ENCODE measurements around the gene ROBO4. TPM values are rescaled to one million over a fixed set of nuclear protein-coding genes. Genes with fewer than 3 reads are reported as not detected.

Gene ROBO4
- total RNA-seq, 1 donor from 2014 or later: 75.0 TPM

DNA sequence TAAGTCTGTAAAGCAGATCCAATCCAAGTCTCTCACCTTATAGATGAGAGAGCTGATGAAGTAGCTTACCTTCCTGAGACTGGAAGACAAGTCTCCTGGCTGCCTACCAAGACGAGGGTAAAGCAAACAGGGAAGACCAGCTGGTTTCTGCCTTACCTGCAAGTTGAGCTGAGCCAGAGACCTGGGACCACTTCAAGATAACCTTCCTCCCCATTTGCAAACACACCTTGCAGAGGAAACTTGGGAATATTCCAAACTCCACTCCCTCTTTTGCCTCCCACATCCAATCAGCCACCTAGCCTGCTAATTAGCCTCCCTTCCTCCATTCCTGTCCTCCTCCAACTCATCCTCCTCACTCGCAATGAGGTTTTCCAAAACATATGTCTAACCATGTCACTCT lies 55.8 kb downstream of the ROBO4 start:
- TF ChIP-seq, protein P1, sequence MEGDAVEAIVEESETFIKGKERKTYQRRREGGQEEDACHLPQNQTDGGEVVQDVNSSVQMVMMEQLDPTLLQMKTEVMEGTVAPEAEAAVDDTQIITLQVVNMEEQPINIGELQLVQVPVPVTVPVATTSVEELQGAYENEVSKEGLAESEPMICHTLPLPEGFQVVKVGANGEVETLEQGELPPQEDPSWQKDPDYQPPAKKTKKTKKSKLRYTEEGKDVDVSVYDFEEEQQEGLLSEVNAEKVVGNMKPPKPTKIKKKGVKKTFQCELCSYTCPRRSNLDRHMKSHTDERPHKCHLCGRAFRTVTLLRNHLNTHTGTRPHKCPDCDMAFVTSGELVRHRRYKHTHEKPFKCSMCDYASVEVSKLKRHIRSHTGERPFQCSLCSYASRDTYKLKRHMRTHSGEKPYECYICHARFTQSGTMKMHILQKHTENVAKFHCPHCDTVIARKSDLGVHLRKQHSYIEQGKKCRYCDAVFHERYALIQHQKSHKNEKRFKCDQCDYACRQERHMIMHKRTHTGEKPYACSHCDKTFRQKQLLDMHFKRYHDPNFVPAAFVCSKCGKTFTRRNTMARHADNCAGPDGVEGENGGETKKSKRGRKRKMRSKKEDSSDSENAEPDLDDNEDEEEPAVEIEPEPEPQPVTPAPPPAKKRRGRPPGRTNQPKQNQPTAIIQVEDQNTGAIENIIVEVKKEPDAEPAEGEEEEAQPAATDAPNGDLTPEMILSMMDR (IDR thresholded peaks at IDR 0.05): no peak
- Histone ChIP-seq H3K36me3 (no peaks in the 10 kb centered on the region), H3K9me3 (no peaks in the 10 kb centered on the region), H3K27ac (no peak overlapping the region), H3K4me3 (no peak overlapping the region), H3K4me1 (peaks cover 29% of the 10 kb centered on the region), H3K27me3 (peaks cover 91% of the 10 kb centered on the region)
- intact Hi-C loops (cut with DNase I): no loop called here
- ATAC-seq (peak; percentile 5), DNase-seq (no peak)

DNA sequence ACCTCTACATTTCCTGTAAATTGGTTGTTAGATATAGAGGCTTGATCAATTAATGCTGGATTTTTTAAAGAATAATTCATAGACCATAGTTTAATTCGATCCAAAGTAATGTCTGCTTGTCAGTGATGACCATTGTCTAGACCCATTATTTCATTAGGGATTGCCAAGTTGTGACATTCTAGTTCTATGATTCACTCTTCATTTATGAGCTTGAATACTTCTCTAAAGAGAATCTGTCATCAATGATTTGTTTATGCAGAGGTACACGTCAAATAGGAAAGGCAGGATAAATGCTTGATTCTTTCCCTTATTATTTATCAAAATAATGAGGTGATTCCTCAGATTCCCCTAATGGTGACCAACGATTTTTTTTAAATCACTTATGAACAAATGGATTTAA lies 56.5 kb downstream of the ROBO4 start:
- intact Hi-C loops (cut with DNase I): no loop called here

DNA sequence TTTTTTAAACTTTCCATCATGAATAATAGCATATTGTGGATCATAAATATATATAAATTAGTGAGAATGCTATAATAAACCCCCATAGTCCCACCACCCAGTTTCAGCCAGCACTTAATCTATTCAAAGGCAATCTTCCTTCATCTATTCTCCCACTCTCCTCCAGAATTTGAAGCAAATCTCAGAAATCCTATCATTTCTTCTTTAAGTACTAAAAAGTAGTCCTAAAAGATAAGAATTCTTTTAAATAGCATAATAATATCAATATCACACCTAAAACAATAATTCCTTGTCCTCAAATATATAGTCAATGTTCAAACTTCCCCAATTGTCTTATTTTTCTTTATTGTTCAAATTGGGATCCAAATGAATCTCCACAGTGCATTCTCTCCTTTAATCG lies 57.0 kb downstream of the ROBO4 start:
- no peak for ATAC-seq
- intact Hi-C loops (cut with DNase I): no loop called here
- peaks cover 79% of the 10 kb centered on the region for H3K27me3 ChIP-seq

More for the DNA sequence above, 56.5 kb downstream of the ROBO4 start:
- DNase-seq (no peak), ATAC-seq (no peak)
- Histone ChIP-seq H3K36me3 (no peaks in the 10 kb centered on the region), H3K27me3 (peaks cover 85% of the 10 kb centered on the region), H3K9me3 (no peaks in the 10 kb centered on the region), H3K4me3 (no peak overlapping the region), H3K4me1 (peaks cover 33% of the 10 kb centered on the region), H3K27ac (no peak overlapping the region)
- TF ChIP-seq, protein P1 (IDR thresholded peaks at IDR 0.05): no peak

DNA sequence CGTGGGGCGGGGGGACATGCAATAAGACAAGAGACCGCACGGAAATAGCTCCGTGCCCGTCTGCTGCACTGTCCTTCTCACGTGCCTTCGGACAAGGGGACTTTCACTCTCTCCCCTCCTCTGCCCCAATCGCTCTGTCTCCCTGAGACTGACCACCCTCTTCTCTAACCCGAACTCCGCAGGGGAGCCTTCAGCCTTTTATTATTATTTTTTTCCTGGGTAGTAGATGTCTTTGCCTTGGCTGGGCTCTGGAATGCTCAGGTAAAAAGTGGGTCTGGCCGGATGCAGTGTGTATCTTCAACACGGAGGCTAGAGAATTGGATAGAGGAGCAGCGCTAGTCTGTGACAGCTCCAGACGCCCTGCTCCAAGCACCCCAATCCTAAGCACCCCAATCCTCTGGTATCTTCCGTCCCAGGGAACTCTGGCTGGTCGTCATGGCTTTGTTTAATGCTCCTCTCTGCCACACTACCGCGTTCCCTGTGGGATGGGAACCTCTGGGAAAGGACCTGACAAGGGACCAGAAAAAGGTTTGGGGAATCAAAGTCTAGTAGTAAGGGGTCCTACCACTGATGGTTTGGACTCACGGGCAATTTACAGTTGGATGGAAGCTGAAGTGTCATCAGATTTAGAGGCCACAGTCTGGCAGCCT lies 57.6 kb downstream of the ROBO4 start:
- H3K27me3 ChIP-seq: peaks cover 74% of the 10 kb centered on the region
- intact Hi-C loops (cut with DNase I): no loop called here
- H3K27ac ChIP-seq: no peak overlapping the region
- no peak for DNase-seq
- no peaks in the 10 kb centered on the region for H3K36me3 ChIP-seq
- H3K4me3 ChIP-seq: peak overlapping the region; percentile 28
- TF ChIP-seq, protein P1 (IDR thresholded peaks at IDR 0.05): no peak
- no peaks in the 10 kb centered on the region for H3K9me3 ChIP-seq
- ATAC-seq: no peak
- peaks cover 33% of the 10 kb centered on the region for H3K4me1 ChIP-seq

More for the DNA sequence above, 57.0 kb downstream of the ROBO4 start:
- Histone ChIP-seq H3K4me3 (no peak overlapping the region), H3K4me1 (peaks cover 33% of the 10 kb centered on the region), H3K36me3 (no peaks in the 10 kb centered on the region), H3K27ac (no peak overlapping the region), H3K9me3 (no peaks in the 10 kb centered on the region)
- TF ChIP-seq, protein P1 (IDR thresholded peaks at IDR 0.05): no peak
- no peak for DNase-seq

DNA sequence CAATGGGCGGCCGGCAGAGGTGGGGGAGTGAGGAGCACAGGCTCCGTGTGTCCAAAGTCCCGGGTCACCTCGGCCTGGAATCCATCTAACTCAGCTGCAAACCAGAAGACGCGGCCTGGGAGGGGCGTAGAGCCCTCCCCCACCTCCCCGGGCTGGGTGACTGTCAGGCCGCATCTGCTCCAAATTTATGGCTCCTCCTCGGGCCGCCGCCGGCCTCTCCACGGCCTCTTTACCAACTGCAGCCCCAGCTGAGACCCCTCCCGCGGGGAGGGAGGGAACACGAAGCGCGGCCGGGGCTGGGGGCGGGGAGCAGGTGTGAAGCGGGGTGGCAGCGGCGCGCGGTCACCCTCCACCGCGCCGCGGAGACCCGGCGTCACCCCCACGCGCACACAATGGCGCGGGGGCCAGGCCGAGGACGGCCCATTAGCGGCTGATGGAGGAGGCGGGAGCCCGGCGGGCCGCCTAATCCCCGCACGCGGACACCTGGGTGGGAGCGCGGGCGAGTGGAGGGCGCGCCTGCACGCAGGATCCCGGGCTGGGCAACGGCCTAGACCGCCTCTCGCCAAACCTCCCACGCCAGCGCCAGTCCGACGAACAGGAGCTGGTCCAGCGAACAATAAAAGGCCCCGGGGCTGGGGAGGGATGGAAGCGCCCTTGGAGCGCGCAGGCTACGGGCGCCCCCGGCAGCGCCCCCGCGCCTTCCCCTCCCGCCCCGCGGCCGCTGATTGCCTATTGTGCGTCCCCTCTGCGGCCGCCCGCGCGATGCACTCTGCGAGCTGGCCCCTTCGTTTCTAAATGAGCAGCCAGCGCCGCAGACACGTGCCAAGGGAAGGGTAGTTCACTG lies 58.3 kb downstream of the ROBO4 start:
- intact Hi-C loops (cut with DNase I): no loop called here
- H3K4me1 ChIP-seq: peaks cover 33% of the 10 kb centered on the region
- peaks cover 66% of the 10 kb centered on the region for H3K27me3 ChIP-seq

More for the DNA sequence above, 58.3 kb downstream of the ROBO4 start:
- ATAC-seq (no peak), DNase-seq (no peak)
- Histone ChIP-seq H3K9me3 (no peaks in the 10 kb centered on the region), H3K4me3 (peak overlapping the region; percentile 28), H3K36me3 (no peaks in the 10 kb centered on the region), H3K27ac (no peak overlapping the region)
- TF ChIP-seq, protein P1 (IDR thresholded peaks at IDR 0.05): no peak

All from upper lobe of right lung (tissue), 1 donor.